Fibroblast of lung (primary cell): Measurements from ENCODE around the gene MTERF4. TPM values are rescaled to one million over a fixed set of nuclear protein-coding genes. Genes with fewer than 3 reads are reported as not detected.

ENCODE experiments used
- DNase-seq, 2 donors: peaks; one replicate each; pipeline versions ENCODE4 v3.0.0 to v3.0.0-alpha.2; 2010; ENCODE audit warnings: low read depth in 2 of 2
- H2AFZ ChIP-seq: 2 replicates; pipeline ENCODE4 v1.5.1; 2012; ENCODE audit warnings: low read length, control low read depth, inconsistent platforms
- H3K27ac ChIP-seq: 2 replicates; pipeline ENCODE4 v1.5.1; 2011; ENCODE audit warnings: low read length, control low read depth; ENCODE audit not compliant: insufficient read depth
- H3K27me3 ChIP-seq: 2 replicates; pipeline ENCODE4 v1.5.1; 2011; ENCODE audit warnings: mild to moderate bottlenecking, low read length; ENCODE audit not compliant: control insufficient read depth, insufficient read depth
- H3K36me3 ChIP-seq: 2 replicates; pipeline ENCODE4 v1.5.1; 2011; ENCODE audit warnings: low read length; ENCODE audit not compliant: control insufficient read depth, insufficient read depth
- H3K4me1 ChIP-seq: 2 replicates; pipeline ENCODE4 v1.5.1; 2011; ENCODE audit warnings: low read length; ENCODE audit not compliant: control insufficient read depth, insufficient read depth; ENCODE audit errors: extremely low read depth
- H3K4me2 ChIP-seq: 2 replicates; pipeline ENCODE4 v1.5.1; 2011; ENCODE audit warnings: low read length, control low read depth; ENCODE audit not compliant: insufficient read depth; ENCODE audit errors: extremely low read depth
- H3K4me3 ChIP-seq, 4 experiments: fragments of 200-600 bp in 1 of 4; sonication (generic) in 1 of 4; replicated peaks in 1 of 4; 2 replicates each; pipeline ENCODE4 v1.5.1; 2011 to 2016; ENCODE audit warnings: low read length in 4 of 4, low read depth in 3 of 4, mild to moderate bottlenecking in 3 of 4, control low read depth in 2 of 4, inconsistent platforms in 1 of 4, mixed read lengths in 1 of 4; ENCODE audit not compliant: insufficient read depth in 1 of 4; ENCODE audit errors: control extremely low read depth in 1 of 4
- H3K79me2 ChIP-seq: 2 replicates; pipeline ENCODE4 v1.5.1; 2012; ENCODE audit warnings: mild to moderate bottlenecking, low read length, inconsistent platforms; ENCODE audit not compliant: control insufficient read depth, insufficient read depth
- H3K9ac ChIP-seq: 2 replicates; pipeline ENCODE4 v1.5.1; 2011; ENCODE audit warnings: mild to moderate bottlenecking, low read length, control low read depth; ENCODE audit not compliant: insufficient read depth
- H3K9me3 ChIP-seq: 2 replicates; pipeline ENCODE4 v1.5.1; 2012; ENCODE audit warnings: low read depth, low read length; ENCODE audit not compliant: control insufficient read depth, insufficient read depth
- H4K20me1 ChIP-seq: 2 replicates; pipeline ENCODE4 v1.5.1; 2011; ENCODE audit warnings: low read length; ENCODE audit not compliant: control insufficient read depth, insufficient read depth; ENCODE audit errors: extremely low read depth
- EZH2 ChIP-seq: IDR thresholded peaks from 2 replicates; pipeline ENCODE4 v1.5.1; 2012; ENCODE audit warnings: low read length, control low read depth, mild to moderate bottlenecking; ENCODE audit errors: missing control alignments
- polyA plus RNA-seq, 2 donors: library from polyadenylated mRNA; depleted of rRNA in 1 of 2; stranded (reverse) in 1 of 2; unstranded in 1 of 2; fragments of >200 nt; gene quantifications; 2 replicates each; pipeline ENCODE4 v1.2.1, GENCODE V29; 2011 to 2012; ENCODE audit warnings: missing spikeins in 1 of 2
- total RNA-seq: library from RNA; depleted of rRNA; stranded (reverse); fragments of >200 nt; gene quantifications from 2 replicates; pipeline ENCODE4 v1.2.1, GENCODE V29; 2014
- TF ChIP-seq, protein P1 (sequence below), 2 donors: IDR thresholded peaks in 1 of 2; conservative IDR thresholded peaks in 1 of 2; 1 replicate in 1 of 2; 2 replicates in 1 of 2; pipeline ENCODE4 v1.5.1; 2011 to 2012; ENCODE audit warnings: low read length in 2 of 2, control low read depth in 1 of 2, inconsistent platforms in 1 of 2, low read depth in 1 of 2, mild to moderate bottlenecking in 1 of 2

Gene MTERF4
- total and polyA plus RNA-seq, 2 donors (not counting 1 experiment from before 2014, with no cell fraction given): 31.7 to 35.5 TPM

DNA sequence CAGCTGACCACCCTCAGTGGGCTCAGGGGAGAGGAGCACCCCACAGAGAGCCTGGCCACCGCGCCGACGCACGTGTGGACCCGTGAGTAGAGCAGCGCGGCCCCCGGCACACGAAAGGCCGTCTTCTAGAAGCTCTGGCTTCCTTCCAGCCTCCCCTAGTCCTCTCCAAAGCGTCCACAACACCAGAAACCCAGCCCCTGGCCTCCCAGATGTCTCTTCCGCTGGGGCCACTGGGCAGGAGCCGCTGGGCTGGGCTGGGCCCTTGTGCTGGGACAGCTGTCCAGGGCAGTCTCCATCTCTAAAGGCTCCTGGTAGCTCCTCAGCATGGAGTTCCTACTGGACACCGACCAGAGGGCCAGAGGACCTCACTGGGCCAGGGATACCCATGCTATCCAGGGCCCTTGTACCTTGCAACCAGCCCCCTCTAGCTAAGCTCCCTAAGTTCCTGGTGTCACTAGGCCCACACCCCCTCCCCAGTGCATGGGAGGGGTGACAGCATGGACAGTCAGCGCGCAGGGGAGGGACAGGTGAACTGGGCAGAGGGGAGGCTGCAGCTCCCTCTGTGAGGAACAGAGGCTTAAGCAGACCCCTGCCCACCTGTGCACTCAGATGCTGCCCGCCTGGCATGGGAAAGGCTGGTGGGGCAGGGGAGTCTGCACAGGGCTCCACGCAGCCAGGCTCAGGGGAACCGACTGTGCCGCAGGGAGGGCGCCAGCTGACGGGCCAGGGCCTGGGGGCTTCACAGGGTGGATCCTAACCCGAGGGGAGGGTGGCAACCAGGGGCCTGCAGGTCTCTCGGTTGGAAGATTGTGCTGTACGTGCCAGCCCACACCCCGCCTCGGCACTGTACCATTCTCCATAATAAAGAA lies 32.9 kb downstream of the MTERF4 start:
- Histone ChIP-seq H3K79me2 (no peaks in the 10 kb centered on the region), H3K27me3 (no peaks in the 10 kb centered on the region), H3K27ac (no peak overlapping the region), H2AFZ (no peak overlapping the region), H3K36me3 (peaks cover 11% of the 10 kb centered on the region), H4K20me1 (no peaks in the 10 kb centered on the region), H3K4me3 (no peak overlapping the region), H3K4me1 (no peaks in the 10 kb centered on the region), H3K4me2 (no peak overlapping the region), H3K9me3 (no peaks in the 10 kb centered on the region), H3K9ac (no peak overlapping the region)
- DNase-seq: no peak
- TF ChIP-seq EZH2: no peak
- TF ChIP-seq, protein P1, sequence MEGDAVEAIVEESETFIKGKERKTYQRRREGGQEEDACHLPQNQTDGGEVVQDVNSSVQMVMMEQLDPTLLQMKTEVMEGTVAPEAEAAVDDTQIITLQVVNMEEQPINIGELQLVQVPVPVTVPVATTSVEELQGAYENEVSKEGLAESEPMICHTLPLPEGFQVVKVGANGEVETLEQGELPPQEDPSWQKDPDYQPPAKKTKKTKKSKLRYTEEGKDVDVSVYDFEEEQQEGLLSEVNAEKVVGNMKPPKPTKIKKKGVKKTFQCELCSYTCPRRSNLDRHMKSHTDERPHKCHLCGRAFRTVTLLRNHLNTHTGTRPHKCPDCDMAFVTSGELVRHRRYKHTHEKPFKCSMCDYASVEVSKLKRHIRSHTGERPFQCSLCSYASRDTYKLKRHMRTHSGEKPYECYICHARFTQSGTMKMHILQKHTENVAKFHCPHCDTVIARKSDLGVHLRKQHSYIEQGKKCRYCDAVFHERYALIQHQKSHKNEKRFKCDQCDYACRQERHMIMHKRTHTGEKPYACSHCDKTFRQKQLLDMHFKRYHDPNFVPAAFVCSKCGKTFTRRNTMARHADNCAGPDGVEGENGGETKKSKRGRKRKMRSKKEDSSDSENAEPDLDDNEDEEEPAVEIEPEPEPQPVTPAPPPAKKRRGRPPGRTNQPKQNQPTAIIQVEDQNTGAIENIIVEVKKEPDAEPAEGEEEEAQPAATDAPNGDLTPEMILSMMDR (conservative IDR thresholded peaks at IDR 0.05 in 1 of 2, IDR thresholded peaks at IDR 0.05 in 1 of 2; ENCODE audit: low read depth in 1 of 2, low read length in 2 of 2): no peak

DNA sequence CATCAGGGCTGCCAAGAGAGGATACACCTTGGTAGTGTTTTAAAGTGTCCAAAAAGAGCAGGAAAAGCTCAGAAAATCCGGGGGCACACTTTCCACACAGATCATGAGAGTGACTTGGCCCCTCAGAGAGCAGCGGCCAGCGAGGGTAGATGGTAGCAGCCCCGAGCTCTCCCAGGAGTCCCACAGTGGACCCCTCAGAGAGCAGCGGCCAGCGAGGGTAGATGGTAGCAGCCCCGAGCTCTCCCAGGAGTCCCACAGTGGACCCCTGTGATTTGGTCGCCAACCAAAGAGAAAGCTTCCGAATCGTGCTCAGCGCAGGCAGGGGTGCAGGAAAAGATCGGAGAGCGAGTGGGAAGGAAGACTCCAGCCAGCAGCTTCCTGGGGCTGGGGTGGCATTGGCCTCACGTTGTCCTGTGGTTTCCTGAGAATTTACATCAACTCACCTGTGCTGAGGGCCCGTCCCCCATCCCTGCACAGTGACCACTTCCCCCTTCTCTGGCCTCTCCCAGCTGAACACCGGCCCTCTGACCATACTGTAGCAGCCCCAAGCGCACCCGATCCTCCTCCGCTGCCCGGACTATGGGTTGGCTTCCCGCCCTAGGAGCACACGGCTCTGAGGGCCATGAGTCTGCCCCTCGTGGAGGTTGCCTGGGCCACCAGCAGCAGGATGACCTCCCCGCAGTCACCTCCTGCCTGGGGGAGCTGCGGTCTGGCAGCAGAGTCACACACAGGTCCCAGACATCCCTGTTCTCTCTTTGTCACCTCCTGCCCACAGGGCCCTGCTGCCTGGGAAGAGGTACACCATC lies 33.7 kb downstream of the MTERF4 start:
- H3K4me1 ChIP-seq: no peaks in the 10 kb centered on the region
- no peak overlapping the region for H3K4me2 ChIP-seq
- H3K36me3 ChIP-seq: peaks cover 11% of the 10 kb centered on the region
- H3K4me3 ChIP-seq: no peak overlapping the region
- H3K9ac ChIP-seq: no peak overlapping the region
- H3K27ac ChIP-seq: no peak overlapping the region
- H2AFZ ChIP-seq: no peak overlapping the region
- H3K9me3 ChIP-seq: no peaks in the 10 kb centered on the region
- H3K79me2 ChIP-seq: no peaks in the 10 kb centered on the region
- H4K20me1 ChIP-seq: no peaks in the 10 kb centered on the region
- no peaks in the 10 kb centered on the region for H3K27me3 ChIP-seq
- DNase-seq: no peak
- TF ChIP-seq, protein P1 (conservative IDR thresholded peaks at IDR 0.05 in 1 of 2, IDR thresholded peaks at IDR 0.05 in 1 of 2; ENCODE audit: low read depth in 1 of 2, low read length in 2 of 2): no peak
- TF ChIP-seq EZH2: no peak

DNA sequence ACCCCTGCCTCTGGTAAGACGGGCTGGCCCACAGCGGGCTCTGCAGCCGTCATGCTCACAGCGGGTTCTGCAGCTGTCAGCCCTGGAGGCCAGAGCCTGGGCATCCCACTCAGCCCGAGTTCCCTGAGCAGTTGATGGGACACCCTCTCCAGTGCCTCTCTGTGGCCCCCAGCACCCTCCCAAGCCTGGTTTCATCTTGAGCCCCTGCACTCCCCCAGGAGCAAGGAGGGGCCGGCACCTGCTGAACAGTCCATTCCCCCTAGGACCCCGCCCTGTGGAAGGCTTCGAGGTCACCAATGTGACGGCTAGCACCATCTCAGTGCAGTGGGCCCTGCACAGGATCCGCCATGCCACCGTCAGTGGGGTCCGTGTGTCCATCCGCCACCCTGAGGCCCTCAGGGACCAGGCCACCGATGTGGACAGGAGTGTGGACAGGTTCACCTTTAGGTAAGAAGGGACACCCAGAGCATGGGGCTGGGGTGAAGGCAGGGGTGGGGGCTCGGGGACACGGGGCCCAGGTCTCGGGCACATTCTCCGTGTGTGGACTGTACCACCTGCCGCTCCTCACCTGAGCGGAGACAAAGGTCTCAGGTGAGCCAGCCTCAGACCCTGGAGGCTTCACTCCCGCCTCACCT lies 34.5 kb downstream of the MTERF4 start:
- Histone ChIP-seq H3K9me3 (no peaks in the 10 kb centered on the region), H3K36me3 (peaks cover 8% of the 10 kb centered on the region), H4K20me1 (no peaks in the 10 kb centered on the region), H3K9ac (no peak overlapping the region), H3K4me1 (no peaks in the 10 kb centered on the region), H3K79me2 (no peaks in the 10 kb centered on the region), H3K4me3 (no peak overlapping the region), H3K4me2 (no peak overlapping the region), H3K27me3 (no peaks in the 10 kb centered on the region), H2AFZ (no peak overlapping the region), H3K27ac (no peak overlapping the region)
- no peak for TF ChIP-seq EZH2
- TF ChIP-seq, protein P1 (conservative IDR thresholded peaks at IDR 0.05 in 1 of 2, IDR thresholded peaks at IDR 0.05 in 1 of 2; ENCODE audit: low read depth in 1 of 2, low read length in 2 of 2): no peak
- no peak for DNase-seq
